Activated CD8-positive, alpha-beta T cell treated with anti-CD3 and anti-CD28 coated beads for 36 hours (primary cell): ENCODE results near the gene LRTM2. TPM values are rescaled to one million over a fixed set of nuclear protein-coding genes. Genes with fewer than 3 reads are reported as not detected.

Source experiments
- ATAC-seq: fragments of 200-7000 bp; cut with Tn5 transposase; one replicate; pipeline ENCODE4 v1.10.0; 2021; ENCODE audit warnings: mild to moderate bottlenecking, moderate library complexity
- CTCF ChIA-PET: fragments of 350-600 bp; sonication (Branson Sonifier 250); formaldehyde crosslinking; loops from one replicate; lab custom pipeline; 2021; ENCODE audit warnings: antibody characterized with exemption; lab: Charles Lee
- POLR2A ChIA-PET: fragments of 350-600 bp; sonication (Branson Sonifier 250); formaldehyde crosslinking; loops from one replicate; lab custom pipeline; 2021; ENCODE audit warnings: antibody characterized with exemption; lab: Charles Lee
- DNase-seq: peaks from one replicate; pipeline ENCODE4 v3.0.0-alpha.2; 2020
- H3K27ac Mint-ChIP-seq: one replicate; pipeline ENCODE4 v1.8.0; 2021; ENCODE audit warnings: mild to moderate bottlenecking, mixed read lengths
- H3K27me3 Mint-ChIP-seq: one replicate; pipeline ENCODE4 v1.8.0; 2021; ENCODE audit warnings: mixed read lengths
- H3K36me3 Mint-ChIP-seq: one replicate; pipeline ENCODE4 v1.8.0; 2021; ENCODE audit warnings: low read depth, mixed read lengths
- H3K4me1 Mint-ChIP-seq: one replicate; pipeline ENCODE4 v1.8.0; 2021; ENCODE audit warnings: low read depth, mixed read lengths
- H3K4me3 Mint-ChIP-seq: one replicate; pipeline ENCODE4 v1.8.0; 2021; ENCODE audit warnings: mild to moderate bottlenecking, moderate library complexity, mixed read lengths
- H3K9me3 Mint-ChIP-seq: one replicate; pipeline ENCODE4 v1.8.0; 2021; ENCODE audit warnings: mixed read lengths
- CTCF ChIP-seq: fragments of 200-600 bp; IDR thresholded peaks from one replicate; pipeline ENCODE4 v1.8.0; 2022; ENCODE audit warnings: antibody characterized with exemption, mild to moderate bottlenecking
- intact Hi-C: fragments of 100-400 bp; cut with micrococcal nuclease; formaldehyde crosslinking; loops from one replicate; pipeline ENCODE4 v1.10.0; 2022
- total RNA-seq, 2 experiments: library from RNA; stranded (reverse); gene quantifications; one replicate each; pipeline ENCODE4 v1.2.3, GENCODE V29; 2021

Gene LRTM2
- total RNA-seq, 2 experiments from 2014 or later, result not detected

- intact Hi-C loops, result no loop called here
- ATAC-seq, result no peak
- peaks cover 6% of the 10 kb centered on the region for H3K4me1 Mint-ChIP-seq
- H3K4me3 Mint-ChIP-seq, result peak overlapping the region; percentile 56
- no peaks in the 10 kb centered on the region for H3K9me3 Mint-ChIP-seq
- TF ChIP-seq CTCF, result no peak
- H3K36me3 Mint-ChIP-seq, result no peaks in the 10 kb centered on the region
- ChIA-PET CTCF (interaction anchor here (2.2 kb wide), 1 partner anchor 129 kb away, joined by 11 read pairs; no protein-coding TSS in a partner anchor), POLR2A (no interaction called here)
- peak overlapping the region; percentile 57 for H3K27ac Mint-ChIP-seq
- H3K27me3 Mint-ChIP-seq, result peaks cover 1% of the 10 kb centered on the region
- no peak for DNase-seq
Observed at GRCh38 chr12:1810931-1811280, 9.5 kb upstream of the LRTM2 start.

- H3K36me3 Mint-ChIP-seq, result no peaks in the 10 kb centered on the region
- POLR2A ChIA-PET, result no interaction called here
- DNase-seq, result peak; percentile 65
Observed at GRCh38 chr12:1811281-1811947, 9.0 kb upstream of the LRTM2 start.

GRCh38 chr12:1811948-1812291 lies 8.4 kb upstream of the LRTM2 start:
- Mint-ChIP-seq H3K27ac (peak overlapping the region; percentile 57), H3K27me3 (peaks cover 1% of the 10 kb centered on the region), H3K9me3 (no peaks in the 10 kb centered on the region), H3K36me3 (no peaks in the 10 kb centered on the region), H3K4me3 (peak overlapping the region; percentile 56), H3K4me1 (peaks cover 6% of the 10 kb centered on the region)
- intact Hi-C loops, result no loop called here
- ATAC-seq (no peak), DNase-seq (no peak)
- TF ChIP-seq CTCF, result no peak
- CTCF ChIA-PET, result interaction anchor here (2.2 kb wide), 1 partner anchor 128 kb away, joined by 11 read pairs; no protein-coding TSS in a partner anchor
- POLR2A ChIA-PET, result no interaction called here

More at GRCh38 chr12:1811281-1811947, 9.0 kb upstream of the LRTM2 start:
- CTCF ChIA-PET, result interaction anchor here (2.2 kb wide), 1 partner anchor 129 kb away, joined by 11 read pairs; no protein-coding TSS in a partner anchor
- intact Hi-C loops, result no loop called here
- peak; percentile 63 for ATAC-seq
- Mint-ChIP-seq H3K27ac (peak overlapping the region; percentile 57), H3K27me3 (peaks cover 1% of the 10 kb centered on the region), H3K4me1 (peaks cover 6% of the 10 kb centered on the region), H3K9me3 (no peaks in the 10 kb centered on the region), H3K4me3 (peak overlapping the region; percentile 56)
- TF ChIP-seq CTCF, result no peak

- H3K27ac Mint-ChIP-seq, result peak overlapping the region; percentile 63
- POLR2A ChIA-PET, result no interaction called here
- intact Hi-C loops, result no loop called here
Observed at GRCh38 chr12:1812650-1813302, 7.6 kb upstream of the LRTM2 start.

More at GRCh38 chr12:1812650-1813302, 7.6 kb upstream of the LRTM2 start:
- Mint-ChIP-seq H3K9me3 (no peaks in the 10 kb centered on the region), H3K4me3 (no peak overlapping the region), H3K27me3 (peaks cover 1% of the 10 kb centered on the region), H3K4me1 (peaks cover 6% of the 10 kb centered on the region), H3K36me3 (no peaks in the 10 kb centered on the region)
- CTCF ChIA-PET, result interaction anchor here (1.0 to 2.2 kb wide), 2 partner anchors 14 to 127 kb away, joined by 3 to 11 read pairs; no protein-coding TSS in a partner anchor
- no peak for TF ChIP-seq CTCF
- no peak for ATAC-seq
- DNase-seq, result no peak
